NCI-H2029 treated with DMSO at 0.1 percent for 48 hours (cell line): ENCODE measurements around the gene TMEM191B.
"Not testable (repeated sequence)": the region's sequence is repeated elsewhere in the genome, so short reads cannot be mapped to it uniquely, and the experiment has no call there.

Experiments used
- DNase-seq: peaks from one replicate; lab custom pipeline; 2025; lab: John Stamatoyannopoulos, UW

The TMEM191B gene

GRCh38 chr22:18558516-18558915 lies 30.9 kb downstream of the TMEM191B start:
- not testable (repeated sequence) for DNase-seq

GRCh38 chr22:18558939-18559338 lies 31.3 kb downstream of the TMEM191B start:
- not testable (repeated sequence) for DNase-seq

GRCh38 chr22:18560099-18560974 lies 32.7 kb downstream of the TMEM191B start:
- DNase-seq = not testable (repeated sequence)

- not testable (repeated sequence) for DNase-seq
These were observed 43.1 kb downstream of the TMEM191B start for GRCh38 chr22:18570509-18571246.

- not testable (repeated sequence) for DNase-seq
These were observed 46.0 kb downstream of the TMEM191B start for GRCh38 chr22:18573483-18574164.

GRCh38 chr22:18574555-18574954 lies 47.0 kb downstream of the TMEM191B start:
- DNase-seq = not testable (repeated sequence)

GRCh38 chr22:18575686-18576085 lies 48.1 kb downstream of the TMEM191B start:
- not testable (repeated sequence) for DNase-seq

- DNase-seq = not testable (repeated sequence)
These were observed 49.7 kb downstream of the TMEM191B start for GRCh38 chr22:18577090-18577818.

- not testable (repeated sequence) for DNase-seq
These were observed 50.2 kb downstream of the TMEM191B start for GRCh38 chr22:18577847-18578246.
